Transverse colon (tissue), 4 donors: ENCODE results near the gene POLE. TPM values are rescaled to one million over a fixed set of nuclear protein-coding genes. Genes with fewer than 3 reads are reported as not detected.

Experiments used
- DNase-seq: peaks from one replicate; pipeline ENCODE4 v3.0.0-alpha.2; 2019
- H3K27ac ChIP-seq, 4 donors: fragments of 200-600 bp; sonication (generic); 2 replicates each; pipeline ENCODE4 v1.5.1; 2016 to 2018; ENCODE audit warnings: inconsistent platforms in 4 of 4
- H3K27me3 ChIP-seq: fragments of 200-600 bp; sonication (generic); 2 replicates; pipeline ENCODE4 v1.5.1; 2017; ENCODE audit warnings: inconsistent platforms
- H3K36me3 ChIP-seq, 4 donors: fragments of 200-600 bp; sonication (generic); 2 replicates each; pipeline ENCODE4 v1.5.1; 2017 to 2019; ENCODE audit warnings: inconsistent platforms in 4 of 4
- H3K4me1 ChIP-seq, 4 donors: fragments of 200-600 bp; sonication (generic); 2 replicates each; pipeline ENCODE4 v1.5.1; 2017 to 2020; ENCODE audit warnings: inconsistent platforms in 4 of 4
- H3K4me3 ChIP-seq, 4 donors: fragments of 200-600 bp; sonication (generic); 1 replicate in 1 of 4; 2 replicates in 3 of 4; pipeline versions ENCODE4 v1.5.1 to v1.6.1; 2017 to 2019; ENCODE audit warnings: inconsistent platforms in 4 of 4
- H3K9me3 ChIP-seq, 2 donors: fragments of 200-600 bp; sonication (generic); 2 replicates each; pipeline ENCODE4 v1.5.1; 2017 to 2019; ENCODE audit warnings: inconsistent platforms in 2 of 2
- CTCF ChIP-seq, 5 experiments: fragments of 200-600 bp in 3 of 5; fragments of 450-650 bp in 2 of 5; sonication (generic) in 3 of 5; IDR thresholded peaks; 1 replicate in 2 of 5; 2 replicates in 3 of 5; pipeline ENCODE4 v1.5.1; 2016 to 2017; ENCODE audit warnings: antibody characterized with exemption in 5 of 5, inconsistent platforms in 3 of 5, mild to moderate bottlenecking in 2 of 5, moderate library complexity in 1 of 5
- EP300 ChIP-seq: sonication (generic); formaldehyde crosslinking; IDR thresholded peaks from one replicate; pipeline ENCODE4 v1.6.1; 2017; ENCODE audit warnings: antibody characterized with exemption, low read depth
- POLR2A ChIP-seq: fragments of 450-650 bp; IDR thresholded peaks from one replicate; pipeline ENCODE4 v1.6.1; 2016; ENCODE audit warnings: antibody characterized with exemption, mild to moderate bottlenecking, moderate library complexity
- POLR2AphosphoS5 ChIP-seq, 3 donors: sonication (generic); formaldehyde crosslinking; IDR thresholded peaks; one replicate each; pipeline ENCODE4 v1.6.1; 2016; ENCODE audit warnings: antibody characterized with exemption in 3 of 3
- WGBS, 2 donors: methylation state at CpG; one replicate each; pipeline ENCODE4 v1.1.5; 2018; ENCODE audit warnings: low coverage in 1 of 2; 5-methylcytosine and 5-hydroxymethylcytosine counted together
- in situ Hi-C, 4 donors: fragments of 200-750 bp; cut with MboI; loops; one replicate each; pipeline versions ENCODE4 v1.15.0 to v1.15.1; 2017; ENCODE audit warnings: low sequenced_read_pairs in 3 of 4, low pct_ligation_motif_present in 1 of 4, low pct_unique_long_range_greater_than_20kb in 1 of 4
- intact Hi-C: fragments of 100-400 bp; cut with DNase I; formaldehyde crosslinking; loops from one replicate; pipeline ENCODE4 v1.15.1; 2023; ENCODE audit warnings: low total_unique reads
- total RNA-seq, 4 donors: library from RNA; depleted of rRNA; stranded (reverse); fragments of >200 nt; gene quantifications; one replicate each; pipeline ENCODE4 v1.1.0, GENCODE V29; 2016

The POLE gene
- total RNA-seq, 4 donors from 2014 or later = 57.0 to 204 (median 74.1) TPM

- H3K27me3 ChIP-seq = no peaks in the 10 kb centered on the region
- intact Hi-C loops = no loop called here
- in situ Hi-C loops = no loop called here
- TF ChIP-seq EP300 (no peak), POLR2A (no peak), POLR2AphosphoS5 (IDR thresholded peaks at IDR 0.05) (no peak), CTCF (IDR thresholded peaks at IDR 0.05) (no peak)
- no peak overlapping the region for H3K27ac ChIP-seq
- WGBS, 2 donors = 85 to 92% methylated on average over 4 to 21 of the region's 21 CpGs
- no peaks in the 10 kb centered on the region for H3K9me3 ChIP-seq
- no peaks in the 10 kb centered on the region for H3K4me1 ChIP-seq
- H3K4me3 ChIP-seq = no peak overlapping the region
- peaks cover 0 to 51% (median 23%) of the 10 kb centered on the region in 4 donors for H3K36me3 ChIP-seq
- no peak for DNase-seq
Measured at GRCh38 chr12:132664206-132665148, 22.7 kb downstream of the POLE start.

DNA sequence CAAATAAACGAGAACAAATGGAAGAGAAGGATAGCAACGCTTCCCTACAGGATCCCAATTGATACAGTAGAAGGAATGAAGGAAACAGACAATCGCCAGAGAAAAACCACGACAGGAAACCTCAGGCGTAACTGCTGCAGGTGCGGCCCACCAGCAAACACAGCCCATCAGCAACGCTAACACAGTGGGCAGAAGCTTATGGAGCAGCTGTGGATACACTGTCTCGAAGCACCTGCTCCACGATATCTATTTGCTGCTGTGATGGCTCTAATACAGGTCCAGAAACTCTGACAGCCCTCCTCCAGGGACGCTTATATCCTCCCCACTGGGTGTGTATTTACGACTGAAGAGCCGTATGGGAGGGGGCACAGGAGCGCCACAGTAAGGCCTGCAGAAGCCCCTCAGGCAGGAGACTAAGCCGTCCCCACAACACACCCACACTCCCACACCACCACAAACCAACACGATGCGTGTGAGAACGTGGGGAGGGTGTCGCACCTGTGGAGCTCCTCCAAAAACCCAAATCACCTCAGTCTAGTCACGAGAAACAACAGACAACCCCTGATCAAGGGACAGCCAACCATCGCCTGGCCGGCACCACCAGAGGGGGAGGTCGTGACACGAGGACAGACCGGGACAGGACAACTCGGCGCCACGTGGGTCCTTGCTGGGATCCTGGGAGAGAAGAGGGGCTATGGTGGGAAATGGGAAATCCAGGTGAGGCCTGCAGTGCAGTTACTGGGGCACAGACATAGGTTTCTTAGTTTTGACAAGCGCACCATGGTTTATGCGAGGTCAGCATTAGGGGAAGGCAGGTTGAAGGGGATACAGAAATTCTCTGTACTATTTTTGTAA lies 24.0 kb downstream of the POLE start:
- intact Hi-C loops (no loop called here), in situ Hi-C loops (no loop called here)
- no peak overlapping the region for H3K4me3 ChIP-seq
- TF ChIP-seq POLR2A (no peak), CTCF (IDR thresholded peaks at IDR 0.05) (no peak), EP300 (no peak), POLR2AphosphoS5 (IDR thresholded peaks at IDR 0.05) (no peak)
- no peaks in the 10 kb centered on the region for H3K27me3 ChIP-seq
- H3K9me3 ChIP-seq = no peaks in the 10 kb centered on the region
- peaks cover 0 to 48% (median 21%) of the 10 kb centered on the region in 4 donors for H3K36me3 ChIP-seq
- H3K4me1 ChIP-seq = no peaks in the 10 kb centered on the region
- H3K27ac ChIP-seq = no peak overlapping the region
- DNase-seq = no peak
- WGBS, 2 donors = 90 to 97% methylated on average over 3 to 29 of the region's 29 CpGs

DNA sequence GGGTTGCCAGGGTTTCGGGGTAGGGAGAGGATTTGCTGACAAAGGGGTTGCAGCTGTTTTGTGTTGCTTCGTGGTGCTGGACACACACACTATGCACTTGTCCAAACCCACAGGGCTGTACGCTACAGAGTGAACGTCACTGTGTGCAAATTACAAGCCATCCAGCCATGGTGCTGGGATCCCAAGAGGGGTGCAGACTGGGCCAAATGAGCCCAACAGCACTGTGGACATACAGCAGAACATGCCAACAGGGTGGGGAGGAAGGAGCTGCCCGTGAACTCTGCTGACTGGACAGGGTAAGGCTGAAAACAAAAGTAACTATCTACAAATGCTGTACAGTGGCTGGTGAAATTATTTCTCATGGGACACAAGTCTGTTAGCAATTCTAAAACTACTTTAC lies 25.2 kb downstream of the POLE start:
- Histone ChIP-seq H3K4me1 (no peaks in the 10 kb centered on the region), H3K4me3 (no peak overlapping the region), H3K27ac (no peak overlapping the region), H3K36me3 (peaks cover 0 to 43% (median 20%) of the 10 kb centered on the region in 4 donors), H3K9me3 (no peaks in the 10 kb centered on the region), H3K27me3 (no peaks in the 10 kb centered on the region)
- in situ Hi-C loops = no loop called here
- no peak for TF ChIP-seq POLR2AphosphoS5 (IDR thresholded peaks at IDR 0.05)
- no peak for TF ChIP-seq EP300
- TF ChIP-seq POLR2A = no peak
- no peak for TF ChIP-seq CTCF (IDR thresholded peaks at IDR 0.05)
- WGBS, 2 donors = 70 to 76% methylated on average over 5 of the region's 5 CpGs
- intact Hi-C loops = no loop called here
- no peak for DNase-seq

DNA sequence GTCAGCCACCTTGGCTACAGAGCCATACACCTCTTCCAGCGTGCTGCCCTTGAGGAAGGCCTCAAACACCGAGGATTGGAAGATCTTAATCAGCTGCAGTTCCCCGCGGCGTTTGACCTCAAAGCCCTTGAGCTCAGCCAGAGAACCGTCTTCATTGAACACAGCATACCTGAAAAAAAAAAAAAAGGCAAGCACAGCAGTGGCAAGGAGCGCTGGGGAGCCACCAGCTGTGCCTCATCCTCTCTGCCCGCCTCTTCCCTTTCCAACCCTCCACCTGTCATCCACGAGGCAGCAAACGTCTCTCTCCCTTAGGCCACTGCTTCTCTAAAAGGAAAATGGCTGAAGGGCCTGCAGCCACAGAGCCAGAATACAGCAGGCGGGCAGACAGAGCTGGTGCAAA lies 26.1 kb downstream of the POLE start:
- TF ChIP-seq POLR2A (no peak), CTCF (IDR thresholded peaks at IDR 0.05) (no peak), EP300 (no peak), POLR2AphosphoS5 (IDR thresholded peaks at IDR 0.05) (no peak)
- in situ Hi-C loops (no loop called here), intact Hi-C loops (no loop called here)
- no peak overlapping the region for H3K27ac ChIP-seq
- H3K4me1 ChIP-seq = no peaks in the 10 kb centered on the region
- no peaks in the 10 kb centered on the region for H3K27me3 ChIP-seq
- H3K9me3 ChIP-seq = no peaks in the 10 kb centered on the region
- WGBS, 2 donors = 87 to 100% methylated on average over 1 to 11 of the region's 11 CpGs
- no peak for DNase-seq
- H3K36me3 ChIP-seq = peaks cover 0 to 42% (median 20%) of the 10 kb centered on the region in 4 donors
- no peak overlapping the region for H3K4me3 ChIP-seq
